Right lobe of liver (tissue), 4 donors: Measurements from ENCODE around the gene STON2.

Source experiments
- CTCF ChIP-seq, 4 donors: fragments of 200-600 bp in 3 of 4; fragments of 450-650 bp in 1 of 4; IDR thresholded peaks; one replicate each; pipeline versions ENCODE4 v1.5.1 to v1.8.0; 2016 to 2022; ENCODE audit warnings: antibody characterized with exemption in 4 of 4, mild to moderate bottlenecking in 2 of 4
- POLR2A ChIP-seq: fragments of 450-650 bp; IDR thresholded peaks from one replicate; pipeline ENCODE4 v1.6.1; 2017; ENCODE audit warnings: antibody characterized with exemption, mild to moderate bottlenecking
- donor health status: DM: no; HTN: no; CAD: no.
- donor health status: DM: no; HTN: no; CAD: no.
- donor health status: DM: no; HTN: yes; CAD: no.

- TF ChIP-seq CTCF (IDR thresholded peaks at IDR 0.05) = no peak
- TF ChIP-seq POLR2A = no peak
Measured at GRCh38 chr14:81298911-81299310, 101.2 kb downstream of the STON2 start.
